Measurements from ENCODE around the gene SULT1C3. TPM values are rescaled to one million over a fixed set of nuclear protein-coding genes. Genes with fewer than 3 reads are reported as not detected.

SULT1C3 gene
- total and polyA plus RNA-seq, 2 of the 13 experiments (the other 11 are each of a cell fraction or from before 2014, with no cell fraction given), result not detected

GRCh38 chr2:108267101-108267500 is 27.3 kb downstream of the SULT1C3 start (continued):
- TF ChIP-seq, protein P1, sequence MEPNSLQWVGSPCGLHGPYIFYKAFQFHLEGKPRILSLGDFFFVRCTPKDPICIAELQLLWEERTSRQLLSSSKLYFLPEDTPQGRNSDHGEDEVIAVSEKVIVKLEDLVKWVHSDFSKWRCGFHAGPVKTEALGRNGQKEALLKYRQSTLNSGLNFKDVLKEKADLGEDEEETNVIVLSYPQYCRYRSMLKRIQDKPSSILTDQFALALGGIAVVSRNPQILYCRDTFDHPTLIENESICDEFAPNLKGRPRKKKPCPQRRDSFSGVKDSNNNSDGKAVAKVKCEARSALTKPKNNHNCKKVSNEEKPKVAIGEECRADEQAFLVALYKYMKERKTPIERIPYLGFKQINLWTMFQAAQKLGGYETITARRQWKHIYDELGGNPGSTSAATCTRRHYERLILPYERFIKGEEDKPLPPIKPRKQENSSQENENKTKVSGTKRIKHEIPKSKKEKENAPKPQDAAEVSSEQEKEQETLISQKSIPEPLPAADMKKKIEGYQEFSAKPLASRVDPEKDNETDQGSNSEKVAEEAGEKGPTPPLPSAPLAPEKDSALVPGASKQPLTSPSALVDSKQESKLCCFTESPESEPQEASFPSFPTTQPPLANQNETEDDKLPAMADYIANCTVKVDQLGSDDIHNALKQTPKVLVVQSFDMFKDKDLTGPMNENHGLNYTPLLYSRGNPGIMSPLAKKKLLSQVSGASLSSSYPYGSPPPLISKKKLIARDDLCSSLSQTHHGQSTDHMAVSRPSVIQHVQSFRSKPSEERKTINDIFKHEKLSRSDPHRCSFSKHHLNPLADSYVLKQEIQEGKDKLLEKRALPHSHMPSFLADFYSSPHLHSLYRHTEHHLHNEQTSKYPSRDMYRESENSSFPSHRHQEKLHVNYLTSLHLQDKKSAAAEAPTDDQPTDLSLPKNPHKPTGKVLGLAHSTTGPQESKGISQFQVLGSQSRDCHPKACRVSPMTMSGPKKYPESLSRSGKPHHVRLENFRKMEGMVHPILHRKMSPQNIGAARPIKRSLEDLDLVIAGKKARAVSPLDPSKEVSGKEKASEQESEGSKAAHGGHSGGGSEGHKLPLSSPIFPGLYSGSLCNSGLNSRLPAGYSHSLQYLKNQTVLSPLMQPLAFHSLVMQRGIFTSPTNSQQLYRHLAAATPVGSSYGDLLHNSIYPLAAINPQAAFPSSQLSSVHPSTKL (CRISPR knock-in tag; IDR thresholded peaks at IDR 0.05), result peak; percentile 56; the same call in 1 of the 2 replicates
- TF ChIP-seq EHMT2 (IDR thresholded peaks at IDR 0.05; ENCODE audit: borderline replicate concordance, low read depth, low read length) (no peak), PCBP1 (IDR thresholded peaks at IDR 0.05; ENCODE audit: borderline replicate concordance, low read depth, low read length) (no peak), CEBPB (IDR thresholded peaks at IDR 0.05; ENCODE audit: borderline replicate concordance, low read depth, low read length) (peak; percentile 84), CCDC6 (CRISPR knock-in tag; IDR thresholded peaks at IDR 0.05) (no peak), TAF15 (IDR thresholded peaks at IDR 0.05; ENCODE audit: low read depth, low read length, poor library complexity, severe bottlenecking) (no peak), GABPB1 (CRISPR knock-in tag; IDR thresholded peaks at IDR 0.05) (peak; percentile 43; the same call in 1 of the 2 replicates)

- H3K4me3 ChIP-seq (replicated peaks in 1 of 3; ENCODE audit: insufficient read depth in 1 of 3, low read depth in 2 of 3, low read length in 3 of 3), result no peak overlapping the region
- BruUV-seq (replicated peaks), result no TSS peak
- H3K9ac ChIP-seq (ENCODE audit: insufficient read depth, low read depth, low read length), result no peak overlapping the region
- no peak overlapping the region for H2AFZ ChIP-seq (ENCODE audit: low read length)
- no peak overlapping the region for H3K27ac ChIP-seq (ENCODE audit: extremely low read length, insufficient read depth, low read length)
- intact Hi-C loops (cut with micrococcal nuclease; ENCODE audit: unreplicated experiment), result no loop called here
- DNase-seq (ENCODE audit: low spot score) (no peak), ATAC-seq (no peak), FAIRE-seq (no peak)
- no peaks in the 10 kb centered on the region for H3K79me2 ChIP-seq (ENCODE audit: insufficient read depth, low read length)
- in situ Hi-C loops (cut with HindIII; ENCODE audit: extremely low pct_ligation_motif_present, low pct_unique_long_range_greater_than_20kb), result no loop called here
- H3K4me2 ChIP-seq (ENCODE audit: low read depth, low read length), result no peak overlapping the region
- POLR2A ChIA-PET, result no interaction called here
- peaks cover 76% of the 10 kb centered on the region for H3K4me1 ChIP-seq (ENCODE audit: insufficient read depth, low read length)
- no peaks in the 10 kb centered on the region for H3K36me3 ChIP-seq (replicated peaks in 1 of 2; ENCODE audit: control insufficient read depth in 1 of 2, insufficient read depth in 2 of 2, low read length in 2 of 2)
- CTCF ChIA-PET (ENCODE audit: low intra/inter-chr PET ratio, low total read pairs), result no interaction called here
- H3K9me3 ChIP-seq (ENCODE audit: low read length), result no peaks in the 10 kb centered on the region
- WGBS (ENCODE audit: low lambda C conversion rate), result 37% methylated on average over 4 of the region's 4 CpGs
- H3K27me3 ChIP-seq (ENCODE audit: control insufficient read depth in 1 of 2, insufficient read depth in 2 of 2, low read length in 2 of 2), result no peaks in the 10 kb centered on the region; a peak in 1 of 5 replicates
- H4K20me1 ChIP-seq (ENCODE audit: insufficient read depth, low read length), result no peaks in the 10 kb centered on the region
- no peak for TF ChIP-seq SETDB1 (CRISPR knock-in tag; IDR thresholded peaks at IDR 0.05; ENCODE audit: borderline replicate concordance)
- no peak for TF ChIP-seq IKZF4 (CRISPR knock-in tag; IDR thresholded peaks at IDR 0.05; ENCODE audit: borderline replicate concordance, low read depth, not compliant biosample characterization)
- TF ChIP-seq, protein P2, sequence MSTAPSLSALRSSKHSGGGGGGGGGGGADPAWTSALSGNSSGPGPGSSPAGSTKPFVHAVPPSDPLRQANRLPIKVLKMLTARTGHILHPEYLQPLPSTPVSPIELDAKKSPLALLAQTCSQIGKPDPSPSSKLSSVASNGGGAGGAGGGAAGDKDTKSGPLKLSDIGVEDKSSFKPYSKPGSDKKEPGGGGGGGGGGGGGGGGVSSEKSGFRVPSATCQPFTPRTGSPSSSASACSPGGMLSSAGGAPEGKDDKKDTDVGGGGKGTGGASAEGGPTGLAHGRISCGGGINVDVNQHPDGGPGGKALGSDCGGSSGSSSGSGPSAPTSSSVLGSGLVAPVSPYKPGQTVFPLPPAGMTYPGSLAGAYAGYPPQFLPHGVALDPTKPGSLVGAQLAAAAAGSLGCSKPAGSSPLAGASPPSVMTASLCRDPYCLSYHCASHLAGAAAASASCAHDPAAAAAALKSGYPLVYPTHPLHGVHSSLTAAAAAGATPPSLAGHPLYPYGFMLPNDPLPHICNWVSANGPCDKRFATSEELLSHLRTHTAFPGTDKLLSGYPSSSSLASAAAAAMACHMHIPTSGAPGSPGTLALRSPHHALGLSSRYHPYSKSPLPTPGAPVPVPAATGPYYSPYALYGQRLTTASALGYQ (CRISPR knock-in tag; IDR thresholded peaks at IDR 0.05), result no peak
- TF ChIP-seq SP2 (CRISPR knock-in tag; IDR thresholded peaks at IDR 0.05), result no peak
- no peak for TF ChIP-seq SMYD3 (CRISPR knock-in tag; IDR thresholded peaks at IDR 0.05)
- no peak for TF ChIP-seq MTF2 (CRISPR knock-in tag; IDR thresholded peaks at IDR 0.05; ENCODE audit: borderline replicate concordance)
- TF ChIP-seq KLF9 (CRISPR knock-in tag; IDR thresholded peaks at IDR 0.05; ENCODE audit: low read depth), result no peak
- no peak for TF ChIP-seq EP300 (IDR thresholded peaks at IDR 0.05; ENCODE audit: low read depth in 2 of 2, low read length in 2 of 2)
- no peak for TF ChIP-seq EP300 (CRISPR knock-in tag; IDR thresholded peaks at IDR 0.05; ENCODE audit: borderline replicate concordance)
- TF ChIP-seq ATF7 (IDR thresholded peaks at IDR 0.05), result no peak
- TF ChIP-seq ATF7 (CRISPR knock-in tag; IDR thresholded peaks at IDR 0.05), result no peak
These were observed 28.2 kb downstream of the SULT1C3 start for GRCh38 chr2:108268001-108268400.

All from HepG2 (cell line).